ENCODE data around the gene AQP3.
A peak's percentile ranks its signal among the peaks of the same experiment; 100 is the strongest.

The AQP3 gene

DNA sequence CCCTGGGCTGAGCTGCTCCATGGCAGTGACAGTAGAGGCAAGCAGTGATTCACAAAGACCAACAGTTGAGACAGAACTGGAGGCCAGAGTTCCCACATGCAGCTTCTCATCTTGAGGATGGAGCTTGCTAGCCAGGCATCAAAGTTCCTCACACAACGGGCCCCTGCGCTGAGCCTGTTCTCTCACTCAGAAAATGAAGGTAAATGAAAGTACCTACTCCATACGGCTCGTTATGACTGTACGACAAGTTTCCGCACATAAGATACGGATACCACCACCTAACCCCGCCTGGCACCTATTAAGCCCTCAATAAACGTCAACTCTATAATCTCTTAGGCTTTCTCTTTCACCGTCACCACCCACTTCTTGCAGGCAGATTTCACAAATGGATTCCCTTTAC, 13.5 kb upstream of the AQP3 start:
- TF ChIP-seq, protein P1, sequence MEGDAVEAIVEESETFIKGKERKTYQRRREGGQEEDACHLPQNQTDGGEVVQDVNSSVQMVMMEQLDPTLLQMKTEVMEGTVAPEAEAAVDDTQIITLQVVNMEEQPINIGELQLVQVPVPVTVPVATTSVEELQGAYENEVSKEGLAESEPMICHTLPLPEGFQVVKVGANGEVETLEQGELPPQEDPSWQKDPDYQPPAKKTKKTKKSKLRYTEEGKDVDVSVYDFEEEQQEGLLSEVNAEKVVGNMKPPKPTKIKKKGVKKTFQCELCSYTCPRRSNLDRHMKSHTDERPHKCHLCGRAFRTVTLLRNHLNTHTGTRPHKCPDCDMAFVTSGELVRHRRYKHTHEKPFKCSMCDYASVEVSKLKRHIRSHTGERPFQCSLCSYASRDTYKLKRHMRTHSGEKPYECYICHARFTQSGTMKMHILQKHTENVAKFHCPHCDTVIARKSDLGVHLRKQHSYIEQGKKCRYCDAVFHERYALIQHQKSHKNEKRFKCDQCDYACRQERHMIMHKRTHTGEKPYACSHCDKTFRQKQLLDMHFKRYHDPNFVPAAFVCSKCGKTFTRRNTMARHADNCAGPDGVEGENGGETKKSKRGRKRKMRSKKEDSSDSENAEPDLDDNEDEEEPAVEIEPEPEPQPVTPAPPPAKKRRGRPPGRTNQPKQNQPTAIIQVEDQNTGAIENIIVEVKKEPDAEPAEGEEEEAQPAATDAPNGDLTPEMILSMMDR (IDR thresholded peaks at IDR 0.05; ENCODE audit: low read length): no peak
- peaks cover 58% of the 10 kb centered on the region for H3K36me3 ChIP-seq (ENCODE audit: insufficient read depth, low read length)
- H2AFZ ChIP-seq (ENCODE audit: low read length): no peak overlapping the region
- H3K27ac ChIP-seq (ENCODE audit: low read depth, low read length, poor library complexity, severe bottlenecking): no peak overlapping the region
- H3F3A ChIP-seq (ENCODE audit: insufficient read depth, low read length): no peaks in the 10 kb centered on the region
- H3K9me3 ChIP-seq (ENCODE audit: low read length): no peaks in the 10 kb centered on the region
- no peak overlapping the region for H3K4me2 ChIP-seq (ENCODE audit: low read length)
- no peaks in the 10 kb centered on the region for H3K79me2 ChIP-seq (ENCODE audit: insufficient read depth, low read length)
- H3K27me3 ChIP-seq (ENCODE audit: insufficient read depth, low read length): no peaks in the 10 kb centered on the region
- H3K9ac ChIP-seq (ENCODE audit: low read length): no peak overlapping the region
- peaks cover 13% of the 10 kb centered on the region for H3K4me1 ChIP-seq (ENCODE audit: insufficient read depth, low read length, severe bottlenecking)
- no peak overlapping the region for H3K4me3 ChIP-seq (ENCODE audit: low read depth, low read length, poor library complexity, severe bottlenecking)
- no peaks in the 10 kb centered on the region for H3K9me2 ChIP-seq (ENCODE audit: low read depth, low read length)
- H4K20me1 ChIP-seq (ENCODE audit: insufficient read depth, low read length): no peaks in the 10 kb centered on the region

DNA sequence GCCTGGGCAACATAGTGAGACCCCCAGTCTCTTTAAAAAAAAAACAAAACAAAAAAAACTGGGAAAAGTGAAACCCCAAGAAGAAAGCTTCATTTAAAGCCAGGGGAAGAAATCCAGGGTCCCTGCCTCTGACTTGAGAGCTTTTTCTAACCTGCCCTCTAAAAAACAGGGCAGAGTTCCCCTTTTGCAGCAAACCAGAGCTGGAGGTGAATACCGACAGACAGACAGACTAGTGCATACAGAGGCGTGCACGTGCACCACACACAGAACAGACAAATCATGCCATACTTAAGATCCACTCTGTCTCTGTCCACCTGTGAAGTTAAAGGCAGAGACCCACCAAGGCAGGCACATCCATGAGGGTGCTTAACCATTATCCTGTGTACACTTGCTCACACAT, 11.7 kb upstream of the AQP3 start:
- H3K79me2 ChIP-seq (ENCODE audit: insufficient read depth, low read length): no peaks in the 10 kb centered on the region
- H2AFZ ChIP-seq (ENCODE audit: low read length): no peak overlapping the region
- TF ChIP-seq, protein P1 (IDR thresholded peaks at IDR 0.05; ENCODE audit: low read length): no peak
- no peak for TF ChIP-seq EZH2 (IDR thresholded peaks at IDR 0.05; ENCODE audit: borderline replicate concordance, low read length)
- no peaks in the 10 kb centered on the region for H3F3A ChIP-seq (ENCODE audit: insufficient read depth, low read length)
- no peaks in the 10 kb centered on the region for H4K20me1 ChIP-seq (ENCODE audit: insufficient read depth, low read length)
- no peaks in the 10 kb centered on the region for H3K27me3 ChIP-seq (ENCODE audit: insufficient read depth, low read length)
- peaks cover 41% of the 10 kb centered on the region for H3K36me3 ChIP-seq (ENCODE audit: insufficient read depth, low read length)
- peaks cover 23% of the 10 kb centered on the region for H3K4me1 ChIP-seq (ENCODE audit: insufficient read depth, low read length, severe bottlenecking)
- no peaks in the 10 kb centered on the region for H3K9me3 ChIP-seq (ENCODE audit: low read length)
- H3K9me2 ChIP-seq (ENCODE audit: low read depth, low read length): no peaks in the 10 kb centered on the region
- no peak overlapping the region for H3K4me2 ChIP-seq (ENCODE audit: low read length)
- H3K9ac ChIP-seq (ENCODE audit: low read length): no peak overlapping the region
- peak overlapping the region; percentile 10 for H3K27ac ChIP-seq (ENCODE audit: low read depth, low read length, poor library complexity, severe bottlenecking)
- H3K4me3 ChIP-seq (ENCODE audit: low read depth, low read length, poor library complexity, severe bottlenecking): no peak overlapping the region

DNA sequence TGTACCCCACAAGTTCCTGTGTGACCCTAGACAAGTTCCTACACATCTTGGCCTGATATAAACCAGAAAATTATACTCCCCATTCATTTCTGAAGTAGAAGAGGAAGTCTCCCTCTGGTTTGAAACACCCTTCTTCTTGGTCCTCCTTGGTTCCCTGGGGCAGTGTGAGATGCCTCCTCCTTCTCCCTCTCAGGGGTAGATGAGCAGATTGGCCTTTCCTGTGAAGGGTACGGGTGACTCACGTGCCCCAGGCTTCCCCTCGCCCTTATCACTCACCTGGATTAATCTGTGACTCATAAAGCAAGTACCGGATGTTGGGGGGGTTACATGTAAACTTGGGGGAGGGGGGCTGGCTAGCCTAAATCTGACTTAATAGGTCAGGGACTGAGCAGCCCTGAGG, 11.1 kb upstream of the AQP3 start:
- Histone ChIP-seq H3K27ac (ENCODE audit: low read depth, low read length, poor library complexity, severe bottlenecking) (peak overlapping the region; percentile 10), H2AFZ (ENCODE audit: low read length) (no peak overlapping the region), H4K20me1 (ENCODE audit: insufficient read depth, low read length) (no peaks in the 10 kb centered on the region), H3F3A (ENCODE audit: insufficient read depth, low read length) (no peaks in the 10 kb centered on the region), H3K9me3 (ENCODE audit: low read length) (no peaks in the 10 kb centered on the region), H3K4me2 (ENCODE audit: low read length) (no peak overlapping the region), H3K9ac (ENCODE audit: low read length) (no peak overlapping the region), H3K9me2 (ENCODE audit: low read depth, low read length) (no peaks in the 10 kb centered on the region), H3K4me3 (ENCODE audit: low read depth, low read length, poor library complexity, severe bottlenecking) (no peak overlapping the region), H3K36me3 (ENCODE audit: insufficient read depth, low read length) (peaks cover 34% of the 10 kb centered on the region), H3K79me2 (ENCODE audit: insufficient read depth, low read length) (no peaks in the 10 kb centered on the region), H3K4me1 (ENCODE audit: insufficient read depth, low read length, severe bottlenecking) (peaks cover 29% of the 10 kb centered on the region), H3K27me3 (ENCODE audit: insufficient read depth, low read length) (no peaks in the 10 kb centered on the region)
- no peak for TF ChIP-seq EZH2 (IDR thresholded peaks at IDR 0.05; ENCODE audit: borderline replicate concordance, low read length)
- TF ChIP-seq, protein P1 (IDR thresholded peaks at IDR 0.05; ENCODE audit: low read length): no peak

All from OCI-LY1 (cell line).